Tongue (tissue), 2 donors: ENCODE results near the gene KDF1. TPM values are rescaled to one million over a fixed set of nuclear protein-coding genes. Genes with fewer than 3 reads are reported as not detected.

Experiments
- DNase-seq: peaks from one replicate; pipeline ENCODE4 v3.0.0-alpha.2; 2015
- total RNA-seq: library from RNA; depleted of rRNA; stranded (reverse); fragments of >200 nt; gene quantifications from one replicate; pipeline ENCODE4 v1.2.3, GENCODE V29; 2014

Gene KDF1
- total RNA-seq, result 2.3 TPM

- peak; percentile 42 for DNase-seq
Observed at GRCh38 chr1:26959722-26960624, at the start of gene KDF1. KDF1 (minus strand) TSS chr1:26960468; CDS start chr1:26952380, 8,088 bp downstream.

DNA sequence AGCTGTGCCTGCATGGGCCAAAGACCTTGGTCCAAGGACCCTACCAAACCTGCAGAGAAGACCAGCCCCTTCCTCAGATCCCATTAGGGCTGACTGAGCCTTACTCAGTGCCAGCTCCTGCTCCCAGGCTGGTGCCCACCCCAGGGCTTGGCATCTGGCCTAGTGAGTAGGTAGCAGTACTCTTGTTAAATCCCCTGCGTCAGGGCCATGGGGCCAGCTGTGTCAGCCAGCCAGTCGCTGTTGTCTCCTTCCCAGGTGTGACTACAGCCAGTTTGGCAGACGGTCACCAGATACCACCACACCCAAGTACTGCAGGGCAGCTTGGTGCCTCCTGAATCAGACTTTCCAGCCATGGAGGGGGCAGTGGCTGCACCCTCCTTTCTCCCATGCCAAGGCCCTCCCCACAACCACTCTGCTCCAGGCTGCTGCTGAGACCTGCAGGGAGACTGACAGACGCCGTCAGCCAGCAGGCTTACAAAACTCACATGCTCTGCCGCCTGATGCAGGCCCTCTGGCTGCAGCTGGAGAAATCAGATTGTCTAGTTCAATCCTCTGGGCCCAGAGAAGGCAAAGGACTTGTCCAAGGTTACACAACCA is 49.4 kb upstream of the KDF1 start:
- DNase-seq, result peak; percentile 19

DNA sequence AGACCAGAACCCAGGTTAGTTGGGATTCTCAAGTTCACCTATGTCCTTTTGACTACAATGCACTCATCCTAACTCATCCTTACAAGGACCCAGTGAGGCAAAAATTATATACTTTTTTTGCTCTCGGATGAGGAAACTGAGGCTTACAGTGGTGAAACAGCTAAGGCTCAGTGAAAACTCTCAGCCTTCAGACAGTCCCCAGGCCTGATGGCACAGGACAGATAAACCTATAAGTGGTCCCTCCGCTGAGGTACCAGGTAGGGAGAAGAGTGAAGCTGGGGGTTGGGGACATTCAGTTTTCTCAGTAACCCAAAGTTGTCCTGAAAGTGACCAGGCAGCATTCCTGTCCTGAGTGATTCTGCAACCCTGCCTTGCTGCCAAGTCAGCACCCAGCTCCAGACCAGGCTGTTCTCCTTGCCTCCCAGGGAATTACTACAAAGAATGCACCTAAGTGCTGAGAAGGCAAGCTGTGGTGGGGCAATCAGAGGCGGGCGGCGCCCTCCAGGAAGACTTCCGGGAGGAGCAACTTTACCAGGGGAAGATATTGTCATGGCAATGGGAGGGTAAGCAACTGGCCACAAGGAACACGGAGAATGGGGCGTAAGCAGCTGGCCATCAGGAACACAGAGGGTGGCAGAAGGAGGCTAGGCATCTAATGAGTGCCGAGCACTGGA is 47.8 kb upstream of the KDF1 start:
- no peak for DNase-seq

DNA sequence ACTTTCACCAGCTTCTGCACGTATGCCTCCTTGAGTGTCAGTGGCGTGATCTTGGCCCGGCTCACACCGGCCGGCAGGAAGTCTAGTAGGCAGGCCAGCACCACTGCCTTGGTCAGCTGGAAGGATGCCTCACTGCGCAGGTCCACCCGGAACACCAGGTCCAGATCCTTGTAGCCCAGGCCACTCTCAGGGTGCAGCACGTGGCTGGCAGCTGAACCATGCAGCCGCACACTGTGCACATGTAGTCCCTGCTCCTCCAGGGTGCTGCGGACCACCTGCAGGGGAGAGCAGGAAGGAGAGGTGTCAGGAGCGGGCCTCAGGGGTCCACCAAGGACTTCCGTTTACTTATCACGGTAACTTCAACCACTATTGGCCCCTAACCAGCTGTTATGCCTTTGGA is 46.4 kb upstream of the KDF1 start:
- DNase-seq, result no peak

DNA sequence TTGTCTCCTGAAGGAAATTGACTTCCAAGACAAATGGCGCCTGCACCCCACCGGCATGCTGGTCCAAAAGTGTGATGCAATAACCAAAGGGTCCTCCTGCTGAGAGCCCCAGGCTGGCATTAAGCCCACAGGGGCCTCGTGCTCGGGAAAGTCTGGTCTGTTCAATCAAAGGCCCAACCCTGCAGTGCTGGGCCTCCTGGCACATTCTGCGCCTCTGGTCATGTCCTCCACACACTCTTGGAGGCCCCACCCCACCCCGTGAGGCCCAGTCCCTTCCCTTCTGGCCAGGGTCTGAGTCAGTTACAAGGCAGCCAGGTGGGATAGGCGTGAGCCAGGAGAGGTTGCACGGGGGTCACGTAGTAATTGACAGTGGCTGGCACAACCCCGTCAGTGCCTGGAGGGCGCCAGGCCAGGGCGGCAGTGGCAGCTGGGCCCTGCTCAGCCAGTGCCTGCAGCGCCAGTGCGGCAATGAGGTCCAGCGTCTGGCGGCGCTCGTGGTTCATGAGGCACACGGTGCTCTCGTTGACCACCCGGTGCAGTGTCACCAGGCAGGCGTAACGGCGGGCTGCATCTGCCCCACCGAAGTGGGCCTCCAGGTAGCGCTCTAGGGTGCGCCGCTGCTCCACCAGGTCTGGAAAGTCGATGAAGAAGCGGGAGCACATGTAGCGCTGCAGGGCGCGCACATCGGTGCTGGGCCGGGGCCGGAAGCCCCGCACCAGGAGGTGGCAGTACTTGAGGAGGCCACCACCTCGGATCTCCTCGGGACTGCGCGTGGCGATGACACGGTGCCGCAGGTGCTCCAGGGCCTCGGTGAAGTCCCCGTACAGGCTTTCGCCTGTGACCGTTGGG is 45.6 kb upstream of the KDF1 start:
- DNase-seq, result peak; percentile 14

DNA sequence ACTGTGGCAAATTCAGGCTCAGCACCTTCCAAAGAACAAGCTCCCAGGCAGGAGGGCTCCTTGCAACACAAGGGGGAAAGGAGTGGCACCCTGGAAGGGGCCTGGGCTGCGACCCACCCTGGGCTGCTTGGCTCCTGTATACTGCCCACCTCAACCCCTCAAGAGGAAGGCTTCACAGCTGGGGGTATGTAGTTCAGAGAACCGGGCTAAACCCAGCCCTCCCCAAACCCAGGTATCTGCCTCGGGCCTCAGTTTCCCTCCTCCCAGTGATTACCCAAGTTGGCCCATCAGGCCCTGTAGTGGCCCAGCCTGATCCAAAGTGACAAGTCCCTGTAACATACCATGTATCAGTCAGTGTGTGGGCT is 44.9 kb upstream of the KDF1 start:
- DNase-seq, result no peak

DNA sequence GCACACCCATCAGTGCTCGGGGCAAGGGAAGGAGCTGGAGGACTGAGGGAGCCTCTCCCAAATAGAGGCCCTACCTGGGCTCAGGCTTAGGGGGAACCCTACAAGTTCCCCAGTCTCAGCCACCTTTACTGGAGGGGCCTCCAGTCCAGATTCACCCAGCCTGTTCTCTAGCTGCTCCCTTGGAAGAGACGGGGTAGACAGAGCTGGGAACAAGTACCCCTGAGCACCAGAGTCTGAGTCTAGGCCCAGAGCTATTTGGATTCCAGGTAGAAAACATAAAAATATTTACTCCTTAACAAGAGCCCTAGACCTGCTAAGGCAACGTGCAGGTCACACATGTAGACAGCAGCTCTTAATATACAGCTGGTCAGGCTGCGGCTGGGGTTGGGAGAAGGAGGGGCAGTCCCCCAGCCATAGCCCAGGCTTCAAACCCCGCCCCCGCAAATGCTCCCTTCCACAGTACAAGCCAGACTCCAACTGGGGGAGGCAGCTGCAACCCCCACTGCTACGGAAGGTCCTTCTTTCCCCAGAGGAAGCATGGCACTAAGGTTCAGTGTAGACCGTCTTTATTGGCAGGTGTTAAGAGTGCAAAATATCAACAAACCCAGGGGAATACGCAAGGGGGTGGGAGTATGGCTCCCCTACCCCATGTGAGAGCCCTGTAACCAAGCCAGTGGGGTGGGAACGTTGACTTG is 44.4 kb upstream of the KDF1 start:
- peak; percentile 71 for DNase-seq

- DNase-seq, result no peak
Observed at GRCh38 chr1:27003745-27004470, 43.6 kb upstream of the KDF1 start.

GRCh38 chr1:27001570-27002360 is 41.5 kb upstream of the KDF1 start:
- DNase-seq, result peak; percentile 62

DNA sequence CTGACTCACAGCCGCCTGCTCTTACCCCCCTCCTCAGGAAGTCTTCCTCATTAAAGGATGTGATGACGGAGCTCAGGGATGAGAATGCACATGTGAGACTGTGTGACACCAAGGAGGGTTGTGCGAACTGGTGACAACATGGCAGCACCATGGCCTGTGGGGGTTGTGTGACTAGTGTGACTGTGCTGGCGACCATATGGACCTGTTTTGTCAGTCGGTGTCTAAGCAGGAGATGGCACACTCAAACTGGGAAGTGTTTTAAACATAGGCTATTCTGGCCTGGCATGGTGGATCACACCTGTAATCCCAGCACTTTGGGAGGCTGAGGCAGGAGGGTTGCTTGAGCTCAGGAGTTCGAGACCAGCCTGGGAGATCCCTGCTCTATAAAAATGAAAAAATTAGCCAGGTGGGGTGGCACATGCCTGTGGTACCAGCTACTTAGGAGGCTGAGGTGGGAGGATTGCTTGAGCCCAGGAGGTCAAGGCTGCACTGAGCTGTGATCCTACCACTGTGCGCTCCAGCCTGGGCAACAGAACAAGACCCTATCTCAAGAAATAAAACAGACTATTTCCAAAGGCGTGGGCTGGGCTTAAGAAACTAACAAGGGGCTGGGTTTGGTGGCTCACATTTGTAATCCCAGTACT is 40.7 kb upstream of the KDF1 start:
- DNase-seq, result no peak

GRCh38 chr1:27000090-27000816 is 40.0 kb upstream of the KDF1 start:
- no peak for DNase-seq

GRCh38 chr1:26999440-26999987 is 39.2 kb upstream of the KDF1 start:
- DNase-seq, result peak; percentile 37

- no peak for DNase-seq
Observed at GRCh38 chr1:26998429-26999300, 38.4 kb upstream of the KDF1 start.

DNA sequence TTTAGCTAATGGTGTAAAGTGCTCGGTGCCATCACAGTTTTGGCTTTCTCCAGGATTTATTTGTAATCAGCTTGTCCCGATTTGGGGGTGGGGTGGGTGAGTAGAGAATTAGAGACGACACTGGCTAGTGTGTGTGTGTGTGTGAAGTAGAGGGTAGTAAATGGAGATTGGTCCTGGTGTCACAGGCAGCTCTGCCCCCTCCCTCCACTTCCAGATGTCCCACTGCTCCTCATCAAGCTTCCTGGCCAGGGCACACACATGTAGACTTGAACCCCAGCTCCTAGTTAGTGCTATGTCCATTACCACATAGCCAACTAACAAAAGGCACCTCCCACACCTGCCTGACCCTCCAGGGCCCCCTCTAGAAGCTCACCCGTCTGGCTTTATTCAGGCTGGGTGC is 36.4 kb upstream of the KDF1 start:
- DNase-seq, result no peak

DNA sequence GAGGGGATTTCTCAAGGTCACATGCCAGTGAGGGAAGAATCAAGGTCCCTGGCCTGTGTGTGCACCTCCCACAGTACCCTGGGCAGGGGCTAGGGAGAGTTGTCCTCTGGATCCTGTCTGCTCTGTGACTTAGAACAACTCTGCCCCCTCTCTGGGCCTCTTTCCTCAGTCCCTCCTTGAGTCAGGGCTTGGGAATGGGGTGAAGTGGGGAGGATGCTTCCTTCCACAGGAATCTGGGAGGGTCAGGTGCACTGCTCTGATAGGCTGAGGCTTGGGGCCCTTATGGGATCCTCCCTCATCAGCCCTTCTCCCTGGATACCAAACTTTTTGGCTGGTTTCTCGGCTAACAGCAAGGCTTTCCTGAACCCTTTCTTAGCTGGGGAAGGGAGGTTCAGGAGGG is 35.8 kb upstream of the KDF1 start:
- DNase-seq, result no peak

- DNase-seq, result no peak
Observed at GRCh38 chr1:26994787-26995517, 34.7 kb upstream of the KDF1 start.
